IPS-20b (cell line): Measurements from ENCODE around the gene CALCOCO1.

ENCODE experiments used
- H3K27ac ChIP-seq: one replicate; pipeline ENCODE4 v1.5.1; 2013; ENCODE audit warnings: low read length
- H3K27me3 ChIP-seq: 2 replicates; pipeline ENCODE4 v1.6.1; 2013; ENCODE audit warnings: mild to moderate bottlenecking, low read length, inconsistent platforms; ENCODE audit not compliant: insufficient read depth
- H3K36me3 ChIP-seq: 2 replicates; pipeline ENCODE4 v1.6.1; 2013; ENCODE audit warnings: low read depth, mild to moderate bottlenecking, inconsistent platforms, low read length, moderate library complexity; ENCODE audit not compliant: insufficient read depth
- H3K4me1 ChIP-seq: 2 replicates; pipeline ENCODE4 v1.6.1; 2013; ENCODE audit warnings: mild to moderate bottlenecking, control low read depth, inconsistent platforms, low read length, moderate library complexity; ENCODE audit not compliant: insufficient read depth
- H3K4me3 ChIP-seq: 2 replicates; pipeline ENCODE4 v1.5.1; 2013; ENCODE audit warnings: mild to moderate bottlenecking, low read length, inconsistent platforms
- H3K9ac ChIP-seq: 2 replicates; pipeline ENCODE4 v1.6.1; 2013; ENCODE audit warnings: low read depth, mild to moderate bottlenecking, inconsistent platforms, low read length, moderate library complexity
- H3K9me3 ChIP-seq: 2 replicates; pipeline ENCODE4 v1.6.1; 2013; ENCODE audit warnings: mild to moderate bottlenecking, low read depth, low read length, inconsistent platforms; ENCODE audit not compliant: insufficient read depth

CALCOCO1 gene

GRCh38 chr12:53758081-53758729 is 31.0 kb upstream of the CALCOCO1 start:
- Histone ChIP-seq H3K27ac (no peak overlapping the region), H3K9ac (no peak overlapping the region), H3K9me3 (no peaks in the 10 kb centered on the region), H3K4me3 (no peak overlapping the region), H3K4me1 (peaks cover 24% of the 10 kb centered on the region; the same call in 1 of the 2 replicates), H3K27me3 (peaks cover 89% of the 10 kb centered on the region), H3K36me3 (no peaks in the 10 kb centered on the region)

- H3K27me3 ChIP-seq, result peaks cover 90% of the 10 kb centered on the region
- H3K4me1 ChIP-seq, result peaks cover 24% of the 10 kb centered on the region; the same call in 1 of the 2 replicates
- H3K4me3 ChIP-seq, result peak overlapping the region; percentile 69
- H3K9ac ChIP-seq, result peak overlapping the region; percentile 22; the same call in 1 of the 2 replicates
- H3K27ac ChIP-seq, result no peak overlapping the region
- no peaks in the 10 kb centered on the region for H3K9me3 ChIP-seq
- H3K36me3 ChIP-seq, result no peaks in the 10 kb centered on the region
Observed at GRCh38 chr12:53757101-53757770, 30.0 kb upstream of the CALCOCO1 start.

GRCh38 chr12:53756300-53757100 is 29.2 kb upstream of the CALCOCO1 start:
- Histone ChIP-seq H3K9ac (peak overlapping the region; percentile 22; the same call in 1 of the 2 replicates), H3K9me3 (no peaks in the 10 kb centered on the region), H3K4me3 (peak overlapping the region; percentile 69), H3K4me1 (peaks cover 24% of the 10 kb centered on the region; the same call in 1 of the 2 replicates), H3K36me3 (no peaks in the 10 kb centered on the region), H3K27me3 (peaks cover 92% of the 10 kb centered on the region), H3K27ac (no peak overlapping the region)

DNA sequence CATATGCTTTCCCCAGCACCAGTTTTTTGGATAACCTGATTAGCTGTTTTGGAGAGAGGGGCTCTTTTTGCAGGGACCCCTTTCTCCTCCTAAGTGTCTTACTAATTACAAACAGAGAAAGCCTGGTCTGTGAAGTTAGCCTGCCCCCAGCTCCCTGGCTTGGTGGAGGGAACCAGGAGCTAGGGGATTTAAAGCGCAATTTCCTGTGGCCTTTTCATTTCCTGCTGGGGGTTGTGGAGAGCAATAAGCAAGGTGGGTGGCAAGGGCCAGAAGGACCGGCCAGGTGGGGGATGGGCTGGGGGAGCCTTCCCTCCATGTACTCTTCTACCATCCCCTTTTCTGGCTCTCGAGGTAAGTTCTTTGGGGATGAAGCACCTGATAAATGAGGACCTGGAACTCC is 28.6 kb upstream of the CALCOCO1 start:
- Histone ChIP-seq H3K27me3 (peaks cover 92% of the 10 kb centered on the region), H3K4me1 (peaks cover 24% of the 10 kb centered on the region; the same call in 1 of the 2 replicates), H3K4me3 (peak overlapping the region; percentile 6; the same call in 1 of the 2 replicates), H3K27ac (no peak overlapping the region), H3K9me3 (no peaks in the 10 kb centered on the region), H3K9ac (no peak overlapping the region), H3K36me3 (no peaks in the 10 kb centered on the region)

GRCh38 chr12:53755451-53755891 is 28.2 kb upstream of the CALCOCO1 start:
- Histone ChIP-seq H3K4me1 (peaks cover 24% of the 10 kb centered on the region; the same call in 1 of the 2 replicates), H3K4me3 (peak overlapping the region; percentile 6; the same call in 1 of the 2 replicates), H3K27ac (no peak overlapping the region), H3K9ac (no peak overlapping the region), H3K36me3 (no peaks in the 10 kb centered on the region), H3K9me3 (no peaks in the 10 kb centered on the region), H3K27me3 (peaks cover 96% of the 10 kb centered on the region)

DNA sequence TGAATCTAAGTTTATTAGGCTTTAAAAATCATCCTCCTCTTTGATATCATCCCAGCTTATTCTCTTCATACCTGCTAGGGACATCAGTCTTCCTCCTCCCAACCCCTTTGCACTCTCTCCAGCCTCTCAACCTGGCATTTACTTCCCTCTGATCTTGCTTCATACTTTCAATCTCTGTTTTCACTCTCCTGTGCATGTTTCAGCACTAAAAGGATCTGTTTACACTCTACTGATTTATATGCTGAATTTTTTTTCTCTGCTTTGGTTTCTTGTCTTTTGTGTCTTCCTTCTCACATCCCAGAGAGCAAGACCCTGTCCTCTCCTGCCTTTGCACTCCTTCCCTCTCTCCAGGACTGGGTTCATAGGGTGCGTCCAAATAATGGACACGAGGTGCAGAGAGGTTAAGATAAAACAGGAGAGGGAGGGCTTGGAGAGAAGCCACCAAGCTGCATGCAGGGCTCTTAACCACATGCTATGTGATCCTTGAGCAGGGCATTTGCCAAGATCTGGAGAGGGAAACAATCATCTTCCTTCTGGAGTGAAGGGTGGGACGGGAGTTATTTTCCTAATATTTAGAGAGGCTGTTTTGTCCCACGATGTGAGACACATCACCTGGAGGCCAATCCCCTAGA is 27.5 kb upstream of the CALCOCO1 start:
- H3K9ac ChIP-seq, result no peak overlapping the region
- H3K4me1 ChIP-seq, result peaks cover 24% of the 10 kb centered on the region; the same call in 1 of the 2 replicates
- no peak overlapping the region for H3K4me3 ChIP-seq
- no peaks in the 10 kb centered on the region for H3K36me3 ChIP-seq
- no peaks in the 10 kb centered on the region for H3K9me3 ChIP-seq
- peaks cover 98% of the 10 kb centered on the region for H3K27me3 ChIP-seq
- H3K27ac ChIP-seq, result no peak overlapping the region

DNA sequence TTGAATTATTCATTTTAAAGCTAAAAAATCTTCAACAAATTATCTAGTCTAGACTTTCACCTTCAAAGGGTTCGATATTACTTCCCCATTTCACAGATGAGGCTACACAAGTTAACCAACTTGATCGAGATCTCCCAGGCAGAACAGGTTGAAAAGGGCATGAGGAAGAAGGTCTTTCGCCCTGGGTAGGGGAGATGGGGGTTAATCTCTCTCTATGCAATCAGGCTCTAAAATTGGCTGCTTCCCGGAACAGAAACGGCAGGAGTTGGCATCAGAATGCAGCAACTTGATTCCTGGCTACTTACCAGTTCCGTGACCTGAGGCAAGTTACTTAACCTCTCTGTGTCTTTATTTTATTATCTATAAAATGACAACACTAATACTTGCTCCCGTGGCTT is 26.9 kb upstream of the CALCOCO1 start:
- no peak overlapping the region for H3K27ac ChIP-seq
- no peak overlapping the region for H3K4me3 ChIP-seq
- no peak overlapping the region for H3K9ac ChIP-seq
- H3K9me3 ChIP-seq, result no peaks in the 10 kb centered on the region
- peaks cover 24% of the 10 kb centered on the region; the same call in 1 of the 2 replicates for H3K4me1 ChIP-seq
- no peaks in the 10 kb centered on the region for H3K36me3 ChIP-seq
- peaks cover 98% of the 10 kb centered on the region for H3K27me3 ChIP-seq

DNA sequence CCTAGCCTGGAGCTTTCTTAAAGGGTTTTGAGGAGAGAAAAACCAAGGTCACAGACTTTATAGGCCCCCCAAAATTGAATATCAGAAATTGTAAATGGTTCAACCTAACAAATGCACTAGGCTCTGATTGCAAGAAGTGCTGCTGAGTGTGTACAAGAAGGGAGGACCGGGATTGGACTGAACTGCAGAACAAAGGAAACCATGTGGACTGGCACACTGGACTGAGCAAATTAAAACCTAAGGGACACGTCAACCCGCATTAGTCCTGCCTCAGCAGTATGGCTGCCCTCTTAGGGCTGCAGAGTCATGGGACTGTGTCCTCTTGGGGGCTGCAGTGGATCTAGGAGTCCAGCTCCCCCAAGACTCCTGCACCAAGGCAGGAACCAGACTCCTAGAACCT is 25.4 kb upstream of the CALCOCO1 start:
- no peaks in the 10 kb centered on the region for H3K36me3 ChIP-seq
- no peaks in the 10 kb centered on the region for H3K9me3 ChIP-seq
- peaks cover 98% of the 10 kb centered on the region for H3K27me3 ChIP-seq
- H3K4me1 ChIP-seq, result peaks cover 24% of the 10 kb centered on the region; the same call in 1 of the 2 replicates
- no peak overlapping the region; the same call in 1 of the 2 replicates for H3K9ac ChIP-seq
- no peak overlapping the region for H3K27ac ChIP-seq
- H3K4me3 ChIP-seq, result peak overlapping the region; percentile 71; the same call in 1 of the 2 replicates

GRCh38 chr12:53752192-53752601 is 24.9 kb upstream of the CALCOCO1 start:
- H3K27ac ChIP-seq, result no peak overlapping the region
- H3K9me3 ChIP-seq, result no peaks in the 10 kb centered on the region
- H3K4me1 ChIP-seq, result peaks cover 24% of the 10 kb centered on the region; the same call in 1 of the 2 replicates
- H3K9ac ChIP-seq, result peak overlapping the region; percentile 16; the same call in 1 of the 2 replicates
- H3K27me3 ChIP-seq, result peaks cover 98% of the 10 kb centered on the region
- no peaks in the 10 kb centered on the region for H3K36me3 ChIP-seq
- H3K4me3 ChIP-seq, result peak overlapping the region; percentile 71

DNA sequence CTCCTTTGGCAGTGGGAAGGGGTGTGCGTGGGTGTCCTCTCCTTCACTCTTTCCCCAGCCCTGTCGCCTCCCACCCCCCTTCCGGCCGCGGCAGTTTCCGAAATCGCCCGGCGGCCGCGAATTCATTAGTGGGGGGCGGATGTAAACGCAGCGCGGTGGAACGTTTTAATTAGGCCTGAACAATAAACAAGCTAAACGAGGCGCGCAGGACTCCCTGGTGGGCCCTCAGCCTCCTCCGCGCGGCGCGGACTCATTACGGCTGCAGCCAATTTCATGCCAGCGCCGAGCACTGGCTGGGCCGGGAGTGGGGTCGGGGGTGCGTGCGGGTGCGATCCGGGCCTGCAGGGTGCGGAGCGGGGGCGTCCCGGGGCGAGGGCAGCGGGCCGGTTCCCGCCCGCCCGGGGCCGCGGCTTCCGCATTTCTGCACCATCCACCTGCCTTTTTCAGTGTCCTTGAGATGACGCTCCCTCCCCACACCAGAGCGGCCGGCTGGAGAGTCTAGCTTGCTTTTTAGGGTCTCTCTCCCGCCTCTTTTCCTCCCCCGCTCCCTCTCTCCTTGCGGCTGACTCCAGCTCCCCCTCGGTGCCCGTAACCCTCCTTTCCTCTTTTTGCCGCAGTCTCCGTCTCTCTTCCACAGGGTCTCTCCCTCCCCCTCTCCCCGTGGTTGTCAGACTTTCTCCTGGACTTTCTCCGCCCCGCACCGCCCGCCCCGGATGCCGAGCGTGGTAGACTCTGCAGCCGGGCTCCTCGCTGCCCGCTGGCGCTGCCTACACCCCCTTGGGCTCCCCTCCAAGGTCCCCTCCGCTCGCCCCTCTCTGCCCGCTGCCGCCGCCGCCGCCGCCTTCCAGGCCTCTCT is 24.3 kb upstream of the CALCOCO1 start, which contains the start of gene CISTR:
Gene CISTR (minus strand): TSS at position 644 of the 856 bp plus-strand sequence.
- H3K9ac ChIP-seq, result peak within 1 kb of the TSS; percentile 16; the same call in 1 of the 2 replicates
- H3K36me3 ChIP-seq, result no peaks in the 10 kb centered on the region
- H3K4me1 ChIP-seq, result peaks cover 26% of the 10 kb centered on the region
- H3K4me3 ChIP-seq, result peak within 1 kb of the TSS; percentile 71
- H3K9me3 ChIP-seq, result no peaks in the 10 kb centered on the region
- H3K27me3 ChIP-seq, result peaks cover 99% of the 10 kb centered on the region
- no peak within 1 kb of the TSS for H3K27ac ChIP-seq
